Endodermal cell (in vitro differentiated cells): Measurements from ENCODE around the gene FOXP4. TPM values are rescaled to one million over a fixed set of nuclear protein-coding genes. Genes with fewer than 3 reads are reported as not detected.

Experiments
- DNase-seq: peaks from one replicate; pipeline ENCODE4 v3.0.0-alpha.2; 2017
- H3K27ac ChIP-seq: 2 replicates; pipeline ENCODE4 v1.5.1; 2013; ENCODE audit warnings: mild to moderate bottlenecking, low read depth, low read length, moderate library complexity
- H3K27me3 ChIP-seq: 2 replicates; pipeline ENCODE4 v1.6.1; 2013; ENCODE audit warnings: mild to moderate bottlenecking, low read length, moderate library complexity; ENCODE audit not compliant: insufficient read depth, control insufficient read depth, poor library complexity, severe bottlenecking
- H3K36me3 ChIP-seq: 2 replicates; pipeline ENCODE4 v1.7.0; 2013; ENCODE audit warnings: mild to moderate bottlenecking, low read length, moderate library complexity; ENCODE audit not compliant: control insufficient read depth, insufficient read depth
- H3K4me1 ChIP-seq: one replicate; pipeline ENCODE4 v1.7.0; 2013; ENCODE audit warnings: low read length; ENCODE audit not compliant: control insufficient read depth, insufficient read depth
- H3K4me3 ChIP-seq: 2 replicates; pipeline ENCODE4 v1.5.1; 2013; ENCODE audit warnings: mild to moderate bottlenecking, low read length, moderate library complexity
- H3K9ac ChIP-seq: 2 replicates; pipeline ENCODE4 v1.6.1; 2013; ENCODE audit warnings: mild to moderate bottlenecking, low read length, moderate library complexity; ENCODE audit not compliant: poor library complexity, severe bottlenecking; ENCODE audit errors: extremely low read depth
- H3K9me3 ChIP-seq: 2 replicates; pipeline ENCODE4 v1.6.1; 2013; ENCODE audit warnings: mild to moderate bottlenecking, low read length, moderate library complexity; ENCODE audit not compliant: control insufficient read depth
- H3K27ac Mint-ChIP-seq: 2 replicates; pipeline ENCODE4 v1.8.0; 2020; ENCODE audit warnings: mixed read lengths
- H3K27me3 Mint-ChIP-seq: 2 replicates; pipeline ENCODE4 v1.8.0; 2021; ENCODE audit warnings: mild to moderate bottlenecking, mixed read lengths; ENCODE audit not compliant: insufficient read depth
- H3K36me3 Mint-ChIP-seq: 2 replicates; pipeline ENCODE4 v1.8.0; 2020; ENCODE audit warnings: low read depth, mixed read lengths
- H3K4me1 Mint-ChIP-seq: 2 replicates; pipeline ENCODE4 v1.8.0; 2020; ENCODE audit warnings: mixed read lengths
- H3K4me3 Mint-ChIP-seq: 2 replicates; pipeline ENCODE4 v1.8.0; 2020; ENCODE audit warnings: mild to moderate bottlenecking, moderate library complexity, mixed read lengths
- H3K9me3 Mint-ChIP-seq: 2 replicates; pipeline ENCODE4 v1.8.0; 2020; ENCODE audit warnings: mild to moderate bottlenecking, mixed read lengths
- WGBS, 2 experiments: methylation state at CpG; one replicate each; pipeline versions ENCODE4 v1.1.5 to v1.1.7; 2013; ENCODE audit warnings: missing lambda C conversion rate in 2 of 2, mixed read lengths in 1 of 2; ENCODE audit not compliant: insufficient coverage in 1 of 2, insufficient read length in 1 of 2; 5-methylcytosine and 5-hydroxymethylcytosine counted together
- total RNA-seq, 2 donors: library from RNA; stranded (reverse); fragmentation: NEBNext Ultra II Directional in 1 of 2; extraction: Animal tissue kit (Norgen Biotek cat#: 25700) in 1 of 2; gene quantifications; 2 replicates in 1 of 2; 3 replicates in 1 of 2; pipeline ENCODE4 v1.2.1, GENCODE V29; 2021
- TF ChIP-seq, protein P1 (sequence below): fragments of 200-600 bp; sonication (generic); conservative IDR thresholded peaks from 2 replicates; pipeline ENCODE4 v1.5.0; 2021; ENCODE audit warnings: antibody characterized with exemption, mild to moderate bottlenecking

FOXP4 gene
- total RNA-seq, 2 donors from 2014 or later = 44.4 to 47.7 TPM

- 91 to 92% methylated on average over 4 to 7 of the region's 7 CpGs for WGBS, 2 experiments
- Mint-ChIP-seq H3K27ac (no peak overlapping the region), H3K4me3 (no peak overlapping the region), H3K27me3 (peaks cover 68% of the 10 kb centered on the region), H3K36me3 (no peaks in the 10 kb centered on the region), H3K4me1 (peaks cover 23% of the 10 kb centered on the region), H3K9me3 (no peaks in the 10 kb centered on the region)
- no peaks in the 10 kb centered on the region for H3K9me3 ChIP-seq
- H3K27me3 ChIP-seq = peaks cover 20% of the 10 kb centered on the region
- no peak overlapping the region for H3K27ac ChIP-seq
- H3K9ac ChIP-seq = no peak overlapping the region
- no peaks in the 10 kb centered on the region for H3K36me3 ChIP-seq
- H3K4me3 ChIP-seq = no peak overlapping the region
- H3K4me1 ChIP-seq = peaks cover 6% of the 10 kb centered on the region
- TF ChIP-seq, protein P1, sequence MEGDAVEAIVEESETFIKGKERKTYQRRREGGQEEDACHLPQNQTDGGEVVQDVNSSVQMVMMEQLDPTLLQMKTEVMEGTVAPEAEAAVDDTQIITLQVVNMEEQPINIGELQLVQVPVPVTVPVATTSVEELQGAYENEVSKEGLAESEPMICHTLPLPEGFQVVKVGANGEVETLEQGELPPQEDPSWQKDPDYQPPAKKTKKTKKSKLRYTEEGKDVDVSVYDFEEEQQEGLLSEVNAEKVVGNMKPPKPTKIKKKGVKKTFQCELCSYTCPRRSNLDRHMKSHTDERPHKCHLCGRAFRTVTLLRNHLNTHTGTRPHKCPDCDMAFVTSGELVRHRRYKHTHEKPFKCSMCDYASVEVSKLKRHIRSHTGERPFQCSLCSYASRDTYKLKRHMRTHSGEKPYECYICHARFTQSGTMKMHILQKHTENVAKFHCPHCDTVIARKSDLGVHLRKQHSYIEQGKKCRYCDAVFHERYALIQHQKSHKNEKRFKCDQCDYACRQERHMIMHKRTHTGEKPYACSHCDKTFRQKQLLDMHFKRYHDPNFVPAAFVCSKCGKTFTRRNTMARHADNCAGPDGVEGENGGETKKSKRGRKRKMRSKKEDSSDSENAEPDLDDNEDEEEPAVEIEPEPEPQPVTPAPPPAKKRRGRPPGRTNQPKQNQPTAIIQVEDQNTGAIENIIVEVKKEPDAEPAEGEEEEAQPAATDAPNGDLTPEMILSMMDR = no peak
- DNase-seq = no peak
Measured at GRCh38 chr6:41511443-41512060, 34.6 kb upstream of the FOXP4 start.

GRCh38 chr6:41512146-41512701 lies 34.0 kb upstream of the FOXP4 start:
- DNase-seq = no peak
- Mint-ChIP-seq H3K27ac (no peak overlapping the region), H3K9me3 (no peaks in the 10 kb centered on the region), H3K4me3 (no peak overlapping the region), H3K36me3 (no peaks in the 10 kb centered on the region), H3K27me3 (peaks cover 71% of the 10 kb centered on the region), H3K4me1 (peaks cover 23% of the 10 kb centered on the region)
- no peak overlapping the region for H3K27ac ChIP-seq
- TF ChIP-seq, protein P1 = no peak
- H3K9me3 ChIP-seq = no peaks in the 10 kb centered on the region
- peaks cover 6% of the 10 kb centered on the region for H3K4me1 ChIP-seq
- 82 to 95% methylated on average over 4 to 6 of the region's 6 CpGs for WGBS, 2 experiments
- no peak overlapping the region for H3K4me3 ChIP-seq
- H3K9ac ChIP-seq = no peak overlapping the region
- peaks cover 19% of the 10 kb centered on the region for H3K27me3 ChIP-seq
- no peaks in the 10 kb centered on the region for H3K36me3 ChIP-seq

GRCh38 chr6:41515995-41516394 lies 30.2 kb upstream of the FOXP4 start:
- Histone ChIP-seq H3K27ac (no peak overlapping the region), H3K27me3 (peaks cover 10% of the 10 kb centered on the region), H3K4me3 (no peak overlapping the region), H3K9ac (no peak overlapping the region), H3K36me3 (no peaks in the 10 kb centered on the region), H3K9me3 (no peaks in the 10 kb centered on the region), H3K4me1 (peaks cover 8% of the 10 kb centered on the region)
- TF ChIP-seq, protein P1 = no peak
- no peaks in the 10 kb centered on the region for H3K36me3 Mint-ChIP-seq
- H3K4me3 Mint-ChIP-seq = no peak overlapping the region
- peaks cover 46% of the 10 kb centered on the region for H3K4me1 Mint-ChIP-seq
- H3K9me3 Mint-ChIP-seq = no peaks in the 10 kb centered on the region
- DNase-seq = no peak
- H3K27ac Mint-ChIP-seq = no peak overlapping the region
- H3K27me3 Mint-ChIP-seq = peaks cover 46% of the 10 kb centered on the region
- 92 to 100% methylated on average over 1 to 6 of the region's 6 CpGs for WGBS, 2 experiments
